Ovary (tissue), 9 donors: ENCODE measurements around the gene ZPBP2. TPM values are rescaled to one million over a fixed set of nuclear protein-coding genes. Genes with fewer than 3 reads are reported as not detected.
A peak's percentile ranks its signal among the peaks of the same experiment; 100 is the strongest.

Experiments
- DNase-seq, 5 donors: peaks; one replicate each; pipeline ENCODE4 v3.0.0-alpha.2; 2019 to 2020
- H3K27ac ChIP-seq, 2 donors: fragments of 200-600 bp; one replicate each; pipeline versions ENCODE4 v1.5.1 to v1.8.0; 2019 to 2022
- H3K27me3 ChIP-seq: fragments of 200-600 bp; one replicate; pipeline ENCODE4 v1.8.0; 2022
- H3K36me3 ChIP-seq: fragments of 200-600 bp; sonication (generic); one replicate; pipeline ENCODE4 v1.5.1; 2019
- H3K4me1 ChIP-seq: one replicate; pipeline ENCODE4 v1.8.1; 2013; ENCODE audit warnings: mild to moderate bottlenecking, moderate library complexity; ENCODE audit not compliant: insufficient read depth
- H3K4me3 ChIP-seq: fragments of 200-600 bp; sonication (generic); one replicate; pipeline ENCODE4 v1.5.1; 2017
- H3K9me3 ChIP-seq, 2 donors: fragments of 200-600 bp in 1 of 2; sonication (generic) in 1 of 2; one replicate each; pipeline versions ENCODE4 v1.5.1 to v1.8.1; 2013 to 2019; ENCODE audit warnings: mild to moderate bottlenecking in 1 of 2, moderate library complexity in 1 of 2
- EP300 ChIP-seq: sonication (generic); formaldehyde crosslinking; IDR thresholded peaks from one replicate; pipeline ENCODE4 v1.6.1; 2017; ENCODE audit warnings: antibody characterized with exemption
- WGBS, 3 donors: extraction: QIAGEN DNeasy Blood & Tissue Kit in 1 of 3; methylation state at CpG; one replicate each; pipeline versions ENCODE4 v1.1.5 to v1.1.7; 2013 to 2017; 5-methylcytosine and 5-hydroxymethylcytosine counted together
- intact Hi-C, 4 donors: fragments of 100-400 bp; cut with DNase I; formaldehyde crosslinking; loops; one replicate each; pipeline versions ENCODE4 v1.11.0 to v1.15.1; 2022 to 2023
- polyA plus RNA-seq, 2 donors: library from polyadenylated mRNA; stranded (reverse); fragments of 200-250 nt in 1 of 2; fragments of 350-450 nt in 1 of 2; fragmentation: Illumina TruSeq in 1 of 2; extraction: RNeasy Lipid Tissue Mini Kit (QIAGEN cat#74804) in 1 of 2; gene quantifications; one replicate each; pipeline ENCODE4 v1.2.3, GENCODE V29; 2013 to 2014
- small RNA-seq: library from RNA; depleted of rRNA; stranded (forward); fragments of <200 nt; gene quantifications from one replicate; pipeline ENCODE3, GENCODE V24; 2016
- total RNA-seq, 7 donors: library from RNA; depleted of rRNA in 2 of 7; stranded (reverse); fragments of >200 nt in 2 of 7; fragmentation: NEBNext Ultra II Directional in 3 of 7; extraction: Animal tissue kit (Norgen Biotek cat#: 25700) in 3 of 7; gene quantifications; one replicate each; pipeline versions ENCODE4 v1.1.0 to v1.2.4, GENCODE V29; 2016 to 2023
- donor health status: DM: no; HTN: no; CAD: no; lungs with moderate emphysema.
- donor health status: DM: no; HTN: no; CAD: no.
- donor health status: Bipolar disorder and iron deficiency.
- donor health status: DM: yes; HTN: yes; CAD: no.
- donor health status: DM: no; HTN: no; CAD: no.
- donor health status: DM: yes; HTN: yes; CAD: no.

The ZPBP2 gene
- total and polyA plus RNA-seq, 9 donors: not detected

DNA sequence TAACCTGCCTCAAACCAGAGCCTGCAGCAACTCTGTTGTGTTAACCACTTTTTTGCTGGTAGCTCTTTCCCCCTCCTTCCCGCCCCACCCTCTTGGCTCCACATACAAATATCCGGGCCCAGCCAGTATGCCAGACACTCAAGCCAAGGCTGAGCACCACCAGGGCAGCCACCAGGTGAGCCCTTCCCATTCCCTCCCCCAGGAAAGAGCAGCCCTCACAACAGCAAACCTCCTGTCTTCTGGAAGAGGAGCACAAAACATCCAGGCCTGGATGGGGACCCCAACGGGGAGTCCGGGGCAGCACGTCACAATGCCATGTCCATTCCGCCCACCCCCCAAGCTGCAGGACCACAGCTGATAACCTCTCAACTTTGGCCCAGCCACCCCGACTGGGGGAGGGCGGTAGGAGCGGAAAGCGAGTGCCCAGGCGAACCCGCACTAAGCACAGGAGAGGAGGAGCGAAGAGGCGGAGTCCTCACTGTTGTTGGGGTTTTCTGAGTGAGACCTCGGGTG lies 58.6 kb downstream of the ZPBP2 start:
- peak in 1 of 5 donors; percentile 57 for DNase-seq
- peak overlapping the region; percentile 96 for H3K4me3 ChIP-seq
- H3K27ac ChIP-seq: peak overlapping the region; percentile 59 to 73
- H3K27me3 ChIP-seq: no peaks in the 10 kb centered on the region
- WGBS, 3 donors: 1 to 2% (median 1%) methylated on average over 15 of the region's 15 CpGs
- intact Hi-C loops: loop anchor here in 1 of 4 donors (2.0 kb wide), 1 partner anchor 26 kb away; no protein-coding TSS in a partner anchor
- peaks cover 6% of the 10 kb centered on the region for H3K4me1 ChIP-seq
- TF ChIP-seq EP300: no peak
- no peaks in the 10 kb centered on the region for H3K9me3 ChIP-seq
- H3K36me3 ChIP-seq: no peaks in the 10 kb centered on the region

Small RNA genes lying within 50 kb of the gene (small RNA-seq; reads per million reads assigned to genes)
- gene AC090844.1: not detected

Other genes with a start within 250 kb of the ZPBP2 start
- gene PPP1R1B, start 241.2 kb upstream of the ZPBP2 start, total RNA-seq: 10 to 100 TPM in 4 of 7 donors, 1 to 10 TPM in 2, under 1 TPM in 1; 0.43 to 23.0 (median 10.1) TPM
- 10 to 100 TPM in 1 of 2 donors, 1 to 10 TPM in 1; 5.1 to 12.9 TPM for gene PPP1R1B, start 241.2 kb upstream of the ZPBP2 start, polyA plus RNA-seq
- 10 to 100 TPM; 34.5 to 49.4 (median 44.3) TPM for gene STARD3, start 231.1 kb upstream of the ZPBP2 start, total RNA-seq
- 10 to 100 TPM; 42.1 to 55.9 TPM for gene STARD3, start 231.1 kb upstream of the ZPBP2 start, polyA plus RNA-seq
- gene TCAP, start 202.9 kb upstream of the ZPBP2 start, total RNA-seq: 1 to 10 TPM in 6 of 7 donors, under 1 TPM in 1; 0.24 to 1.9 (median 1.3) TPM
- gene TCAP, start 202.9 kb upstream of the ZPBP2 start, polyA plus RNA-seq: 1 to 10 TPM in 1 of 2 donors, under 1 TPM in 1; 0.47 to 1.6 TPM
- 1 to 10 TPM in 5 of 7 donors, under 1 TPM in 1, not detected in 1; 0.60 to 5.1 (median 1.4) TPM for gene PNMT, start 199.7 kb upstream of the ZPBP2 start, total RNA-seq
- gene PNMT, start 199.7 kb upstream of the ZPBP2 start, polyA plus RNA-seq: 1 to 10 TPM in 1 of 2 donors, not detected in 1; 1.1 TPM
- gene PGAP3, start 180.1 kb upstream of the ZPBP2 start, total RNA-seq: 10 to 100 TPM; 13.8 to 31.3 (median 19.6) TPM
- gene PGAP3, start 180.1 kb upstream of the ZPBP2 start, polyA plus RNA-seq: 10 to 100 TPM in 1 of 2 donors, 1 to 10 TPM in 1; 7.9 to 19.8 TPM
- 10 to 100 TPM; 26.1 to 66.3 (median 53.5) TPM for gene ERBB2, start 168.1 kb upstream of the ZPBP2 start, total RNA-seq
- gene ERBB2, start 168.1 kb upstream of the ZPBP2 start, polyA plus RNA-seq: 10 to 100 TPM; 20.1 to 24.1 TPM
- gene MIEN1, start 137.7 kb upstream of the ZPBP2 start, total RNA-seq: 10 to 100 TPM; 20.2 to 51.4 (median 23.4) TPM
- gene MIEN1, start 137.7 kb upstream of the ZPBP2 start, polyA plus RNA-seq: 10 to 100 TPM; 33.0 to 64.9 TPM
- gene GRB7, start 130.3 kb upstream of the ZPBP2 start, total RNA-seq: 10 to 100 TPM in 1 of 7 donors, 1 to 10 TPM in 5, under 1 TPM in 1; 0.51 to 63.0 (median 2.7) TPM
- gene GRB7, start 130.3 kb upstream of the ZPBP2 start, polyA plus RNA-seq: 1 to 10 TPM in 1 of 2 donors, under 1 TPM in 1; 0.23 to 1.8 TPM
- gene IKZF3, start 3.9 kb upstream of the ZPBP2 start, total RNA-seq: under 1 TPM; 0.34 to 0.97 (median 0.62) TPM
- gene IKZF3, start 3.9 kb upstream of the ZPBP2 start, polyA plus RNA-seq: 1 to 10 TPM in 1 of 2 donors, under 1 TPM in 1; 0.16 to 2.6 TPM
- 1 to 10 TPM; 3.8 to 9.7 (median 5.5) TPM for gene GSDMB, start 50.4 kb downstream of the ZPBP2 start, total RNA-seq
- gene GSDMB, start 50.4 kb downstream of the ZPBP2 start, polyA plus RNA-seq: 1 to 10 TPM; 3.7 to 6.5 TPM
- gene ORMDL3, start 59.4 kb downstream of the ZPBP2 start, total RNA-seq: 10 to 100 TPM; 37.0 to 64.3 (median 52.2) TPM
- 10 to 100 TPM; 43.7 to 97.5 TPM for gene ORMDL3, start 59.4 kb downstream of the ZPBP2 start, polyA plus RNA-seq
- under 1 TPM in 1 of 7 donors, not detected in 6; 0.27 TPM for gene LRRC3C, start 59.5 kb downstream of the ZPBP2 start, total RNA-seq
- under 1 TPM in 1 of 2 donors, not detected in 1; 0.12 TPM for gene LRRC3C, start 59.5 kb downstream of the ZPBP2 start, polyA plus RNA-seq
- gene GSDMA, start 94.8 kb downstream of the ZPBP2 start, total RNA-seq: under 1 TPM in 2 of 7 donors, not detected in 5; 0.10 to 0.11 TPM
- gene GSDMA, start 94.8 kb downstream of the ZPBP2 start, polyA plus RNA-seq: under 1 TPM; 0.19 to 0.55 TPM
- 10 to 100 TPM; 48.2 to 88.4 (median 75.8) TPM for gene PSMD3, start 112.6 kb downstream of the ZPBP2 start, total RNA-seq
- 10 to 100 TPM; 63.9 to 70.1 TPM for gene PSMD3, start 112.6 kb downstream of the ZPBP2 start, polyA plus RNA-seq
- gene CSF3, start 147.2 kb downstream of the ZPBP2 start, total RNA-seq: 100 to 1,000 TPM in 1 of 7 donors, 1 to 10 TPM in 2, under 1 TPM in 2, not detected in 2; 0.32 to 197 (median 1.7) TPM
- 1 to 10 TPM in 1 of 2 donors, not detected in 1; 1.1 TPM for gene CSF3, start 147.2 kb downstream of the ZPBP2 start, polyA plus RNA-seq
- 10 to 100 TPM; 42.2 to 73.9 (median 66.7) TPM for gene MED24, start 186.2 kb downstream of the ZPBP2 start, total RNA-seq
- gene MED24, start 186.2 kb downstream of the ZPBP2 start, polyA plus RNA-seq: 10 to 100 TPM; 45.1 to 51.3 TPM
- 100 to 1,000 TPM in 2 of 7 donors, 10 to 100 TPM in 5; 51.4 to 129 (median 89.3) TPM for gene THRA, start 194.8 kb downstream of the ZPBP2 start, total RNA-seq
- gene THRA, start 194.8 kb downstream of the ZPBP2 start, polyA plus RNA-seq: 10 to 100 TPM; 77.5 to 87.2 TPM
- gene NR1D1, start 232.4 kb downstream of the ZPBP2 start, total RNA-seq: 10 to 100 TPM; 10.7 to 73.8 (median 23.7) TPM
- 10 to 100 TPM; 11.8 to 59.0 TPM for gene NR1D1, start 232.4 kb downstream of the ZPBP2 start, polyA plus RNA-seq